Endothelial cell of umbilical vein (primary cell): ENCODE measurements around the gene DAP. TPM values are rescaled to one million over a fixed set of nuclear protein-coding genes. Genes with fewer than 3 reads are reported as not detected.

Experiments used
- BruUV-seq: library from RNA; stranded (reverse); fragments of 400-500 nt; replicated peaks from 2 replicates; lab custom pipeline; 2021; lab: Mats Ljungman, UMichigan
- CTCF ChIA-PET: fragments of 300-600, 350-600 bp; sonication (Branson Sonifier 250); formaldehyde crosslinking; loops from one replicate; lab custom pipeline; 2021; ENCODE audit warnings: antibody characterized with exemption, inconsistent platforms; lab: Charles Lee
- POLR2A ChIA-PET: fragments of 300-600, 350-600 bp; sonication (Branson Sonifier 250); formaldehyde crosslinking; loops from one replicate; lab custom pipeline; 2021; ENCODE audit warnings: antibody characterized with exemption, inconsistent platforms; lab: Charles Lee
- DNase-seq: peaks from one replicate; pipeline ENCODE4 v3.0.0-alpha.2; 2011; ENCODE audit warnings: low read depth, low spot score
- FAIRE-seq: peaks from 2 replicates; lab custom pipeline; 2011; peaks lifted over from hg19 to GRCh38; lab: Jason Lieb, UNC
- H2AFZ ChIP-seq: 2 replicates; pipeline ENCODE4 v1.6.0; 2012; ENCODE audit warnings: low read depth, low read length, control low read depth, inconsistent platforms
- H3K27ac ChIP-seq: 2 replicates; pipeline ENCODE4 v1.5.1; 2011; ENCODE audit warnings: low read depth, mild to moderate bottlenecking, control low read depth, low read length, moderate library complexity; ENCODE audit not compliant: insufficient read depth
- H3K27me3 ChIP-seq, 2 experiments: 2 replicates each; pipeline versions ENCODE4 v1.6.0 to v1.6.1; 2011; ENCODE audit warnings: low read length in 2 of 2, mixed read lengths in 1 of 2; ENCODE audit not compliant: control insufficient read depth in 2 of 2, insufficient read depth in 2 of 2
- H3K36me3 ChIP-seq, 2 experiments: 2 replicates in 1 of 2; 3 replicates in 1 of 2; pipeline ENCODE4 v1.5.1; 2011; ENCODE audit warnings: low read length in 2 of 2, mild to moderate bottlenecking in 1 of 2, moderate library complexity in 1 of 2; ENCODE audit not compliant: control insufficient read depth in 2 of 2, insufficient read depth in 2 of 2; ENCODE audit errors: extremely low read depth in 1 of 2
- H3K4me1 ChIP-seq: 3 replicates; pipeline ENCODE4 v1.5.1; 2011; ENCODE audit warnings: mild to moderate bottlenecking, low read length; ENCODE audit not compliant: control insufficient read depth, insufficient read depth; ENCODE audit errors: extremely low read depth
- H3K4me2 ChIP-seq: 2 replicates; pipeline ENCODE4 v1.6.1; 2011; ENCODE audit warnings: low read length, control low read depth, mixed read lengths; ENCODE audit not compliant: insufficient read depth
- H3K4me3 ChIP-seq, 3 experiments: fragments of 200-600 bp in 1 of 3; sonication (generic), shearing (Covaris generic) in 1 of 3; replicated peaks in 1 of 3; 2 replicates each; pipeline ENCODE4 v1.5.1; 2011 to 2016; ENCODE audit warnings: control low read depth in 3 of 3, low read length in 3 of 3, mild to moderate bottlenecking in 2 of 3, inconsistent platforms in 1 of 3, low read depth in 1 of 3, moderate library complexity in 1 of 3; ENCODE audit not compliant: insufficient read depth in 1 of 3
- H3K79me2 ChIP-seq: 2 replicates; pipeline ENCODE4 v1.6.0; 2012; ENCODE audit warnings: low read length, inconsistent platforms; ENCODE audit not compliant: control insufficient read depth, insufficient read depth
- H3K9ac ChIP-seq: replicated peaks from 2 replicates; pipeline ENCODE3; 2011; ENCODE audit warnings: low read length, control low read depth; ENCODE audit not compliant: insufficient read depth; ENCODE audit errors: extremely low read depth
- H3K9me1 ChIP-seq: replicated peaks from 3 replicates; pipeline ENCODE4 v1.6.0; 2011; ENCODE audit warnings: mild to moderate bottlenecking, low read length; ENCODE audit not compliant: control insufficient read depth, insufficient read depth; ENCODE audit errors: extremely low read depth
- H3K9me3 ChIP-seq: replicated peaks from 2 replicates; pipeline ENCODE4 v1.5.1; 2012; ENCODE audit warnings: low read length, inconsistent platforms; ENCODE audit not compliant: control insufficient read depth, insufficient read depth
- H4K20me1 ChIP-seq: replicated peaks from 2 replicates; pipeline ENCODE3; 2011; ENCODE audit warnings: mild to moderate bottlenecking, low read length; ENCODE audit not compliant: control insufficient read depth, insufficient read depth; ENCODE audit errors: extremely low read depth
- EZH2 ChIP-seq: IDR thresholded peaks from 2 replicates; pipeline ENCODE4 v1.6.1; 2012; ENCODE audit warnings: borderline replicate concordance, low read depth, mild to moderate bottlenecking, moderate library complexity, low read length, inconsistent platforms; ENCODE audit not compliant: severe bottlenecking
- FOS ChIP-seq: IDR thresholded peaks from 2 replicates; pipeline ENCODE4 v1.6.1; 2011; ENCODE audit warnings: mild to moderate bottlenecking, low read length, moderate library complexity, borderline replicate concordance; ENCODE audit not compliant: insufficient read depth
- GATA2 ChIP-seq: IDR thresholded peaks from 2 replicates; pipeline ENCODE4 v1.7.0; 2011; ENCODE audit warnings: low read depth, mild to moderate bottlenecking, moderate library complexity, mixed read lengths, low read length; ENCODE audit not compliant: insufficient read length, insufficient read depth
- JUN ChIP-seq: IDR thresholded peaks from 2 replicates; pipeline ENCODE4 v1.6.1; 2011; ENCODE audit warnings: borderline replicate concordance, low read depth; ENCODE audit not compliant: insufficient read length, insufficient read depth
- MAX ChIP-seq: IDR thresholded peaks from 2 replicates; pipeline ENCODE4 v1.6.1; 2011; ENCODE audit not compliant: insufficient read depth, insufficient read length
- POLR2AphosphoS5 ChIP-seq: IDR thresholded peaks from 2 replicates; pipeline ENCODE4 v1.6.1; 2012; ENCODE audit warnings: low read depth, mild to moderate bottlenecking, control low read depth, low read length, moderate library complexity; ENCODE audit not compliant: insufficient read depth
- dilution Hi-C: fragments of 300-500 bp; cut with MboI; formaldehyde crosslinking; loops from one replicate; pipeline ENCODE4 v1.15.0; 2019; ENCODE audit warnings: low sequenced_read_pairs; ENCODE audit not compliant: extremely low pct_ligation_motif_present
- intact Hi-C: fragments of 100-400 bp; cut with micrococcal nuclease; formaldehyde crosslinking; loops from one replicate; pipeline ENCODE4 v1.10.0; 2022
- polyA plus RNA-seq, 4 experiments: library from polyadenylated mRNA; depleted of rRNA in 3 of 4; stranded (reverse) in 3 of 4; unstranded in 1 of 4; fragments of >200 nt; gene quantifications; 2 replicates each; pipeline versions ENCODE4 v1.2.1 to v1.2.3, GENCODE V29; 2011 to 2012; ENCODE audit warnings: missing spikeins in 1 of 4
- total RNA-seq: library from RNA; stranded (reverse); gene quantifications from 2 replicates; pipeline ENCODE4 v1.2.3, GENCODE V29; 2021
- TF ChIP-seq, protein P1 (sequence below), 2 donors: IDR thresholded peaks; 1 replicate in 1 of 2; 2 replicates in 1 of 2; pipeline ENCODE4 v1.5.1; 2011; ENCODE audit warnings: low read length in 2 of 2, mild to moderate bottlenecking in 2 of 2, moderate library complexity in 2 of 2, control low read depth in 1 of 2, inconsistent platforms in 1 of 2, low read depth in 1 of 2; ENCODE audit not compliant: insufficient read depth in 1 of 2; ENCODE audit errors: extremely low read depth in 1 of 2

DAP gene
- total and polyA plus RNA-seq, 2 donors (not counting 3 experiments of a cell fraction or from before 2014, with no cell fraction given) = 79.8 to 188 TPM

- Histone ChIP-seq H4K20me1 (no peaks in the 10 kb centered on the region), H3K4me3 (no peak overlapping the region), H3K79me2 (no peaks in the 10 kb centered on the region), H3K9me3 (no peaks in the 10 kb centered on the region), H3K27ac (no peak overlapping the region), H2AFZ (no peak overlapping the region), H3K27me3 (no peaks in the 10 kb centered on the region), H3K4me1 (no peaks in the 10 kb centered on the region), H3K4me2 (no peak overlapping the region), H3K36me3 (no peaks in the 10 kb centered on the region), H3K9me1 (no peaks in the 10 kb centered on the region), H3K9ac (no peak overlapping the region)
- no peak for DNase-seq
- intact Hi-C loops = no loop called here
- FAIRE-seq = no peak
- ChIA-PET CTCF (no interaction called here), POLR2A (no interaction called here)
- dilution Hi-C loops = no loop called here
- no TSS peak for BruUV-seq
- no peak for TF ChIP-seq MAX
- TF ChIP-seq JUN = no peak
Measured at GRCh38 chr5:10655972-10656830, 104.8 kb downstream of the DAP start.

DNA sequence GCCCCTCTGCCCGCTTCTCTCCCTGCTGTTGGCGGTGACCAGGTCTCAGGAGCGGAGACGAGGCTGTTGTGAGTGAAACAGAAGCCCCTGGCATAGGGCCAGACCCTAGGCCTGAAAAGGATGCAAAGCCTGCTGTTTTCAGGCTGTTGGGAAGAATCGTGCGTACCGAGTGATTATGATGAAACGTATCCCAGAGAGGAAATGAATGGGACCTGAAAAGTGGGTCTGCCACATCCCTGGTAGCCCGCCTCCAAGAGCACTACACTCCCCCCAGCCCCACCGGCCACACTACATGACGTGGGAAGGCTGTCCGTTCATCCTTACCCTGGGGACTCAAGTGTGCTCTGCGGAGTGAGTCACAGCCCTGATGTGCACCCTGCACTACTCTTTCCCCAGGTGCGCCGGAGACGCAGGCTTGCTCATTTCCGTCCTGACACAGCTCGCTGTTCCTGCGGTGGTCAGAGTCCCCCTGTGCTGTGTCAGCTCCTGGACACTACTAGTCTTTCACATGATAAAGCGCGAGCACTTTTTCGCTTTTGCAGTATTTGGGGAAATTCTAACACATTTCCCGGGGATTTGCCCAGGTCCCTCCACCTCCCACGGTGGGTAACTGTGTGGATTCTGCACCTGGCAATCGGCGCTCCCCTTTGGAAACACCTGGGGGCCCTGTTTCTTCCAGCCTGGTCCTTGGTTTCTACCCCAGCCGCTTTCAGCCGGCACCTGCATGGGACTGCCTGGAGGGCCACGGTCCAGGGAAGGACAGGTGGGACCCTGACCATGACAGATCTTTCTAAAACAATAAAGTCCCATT, 105.7 kb downstream of the DAP start:
- no peaks in the 10 kb centered on the region for H3K9me3 ChIP-seq
- DNase-seq (no peak), FAIRE-seq (no peak)
- H4K20me1 ChIP-seq = no peaks in the 10 kb centered on the region
- no peak overlapping the region for H3K27ac ChIP-seq
- H3K9ac ChIP-seq = no peak overlapping the region
- intact Hi-C loops (no loop called here), dilution Hi-C loops (no loop called here)
- no peaks in the 10 kb centered on the region for H3K9me1 ChIP-seq
- CTCF ChIA-PET = no interaction called here
- TF ChIP-seq, protein P1, sequence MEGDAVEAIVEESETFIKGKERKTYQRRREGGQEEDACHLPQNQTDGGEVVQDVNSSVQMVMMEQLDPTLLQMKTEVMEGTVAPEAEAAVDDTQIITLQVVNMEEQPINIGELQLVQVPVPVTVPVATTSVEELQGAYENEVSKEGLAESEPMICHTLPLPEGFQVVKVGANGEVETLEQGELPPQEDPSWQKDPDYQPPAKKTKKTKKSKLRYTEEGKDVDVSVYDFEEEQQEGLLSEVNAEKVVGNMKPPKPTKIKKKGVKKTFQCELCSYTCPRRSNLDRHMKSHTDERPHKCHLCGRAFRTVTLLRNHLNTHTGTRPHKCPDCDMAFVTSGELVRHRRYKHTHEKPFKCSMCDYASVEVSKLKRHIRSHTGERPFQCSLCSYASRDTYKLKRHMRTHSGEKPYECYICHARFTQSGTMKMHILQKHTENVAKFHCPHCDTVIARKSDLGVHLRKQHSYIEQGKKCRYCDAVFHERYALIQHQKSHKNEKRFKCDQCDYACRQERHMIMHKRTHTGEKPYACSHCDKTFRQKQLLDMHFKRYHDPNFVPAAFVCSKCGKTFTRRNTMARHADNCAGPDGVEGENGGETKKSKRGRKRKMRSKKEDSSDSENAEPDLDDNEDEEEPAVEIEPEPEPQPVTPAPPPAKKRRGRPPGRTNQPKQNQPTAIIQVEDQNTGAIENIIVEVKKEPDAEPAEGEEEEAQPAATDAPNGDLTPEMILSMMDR (IDR thresholded peaks at IDR 0.05; ENCODE audit: extremely low read depth in 1 of 2, insufficient read depth in 1 of 2, low read depth in 1 of 2, low read length in 2 of 2) = no peak
- no peak for TF ChIP-seq POLR2AphosphoS5
- no peak for TF ChIP-seq MAX
- TF ChIP-seq GATA2 = no peak
- no peak for TF ChIP-seq EZH2
- no peak for TF ChIP-seq FOS
- H3K4me3 ChIP-seq = no peak overlapping the region
- H3K36me3 ChIP-seq = no peaks in the 10 kb centered on the region
- H2AFZ ChIP-seq = no peak overlapping the region
- no peaks in the 10 kb centered on the region for H3K27me3 ChIP-seq
- H3K79me2 ChIP-seq = no peaks in the 10 kb centered on the region
- POLR2A ChIA-PET = no interaction called here
- no peak overlapping the region for H3K4me2 ChIP-seq
- no TSS peak for BruUV-seq
- H3K4me1 ChIP-seq = no peaks in the 10 kb centered on the region
